DLD1 (cell line): ENCODE data around the gene STARD3.

Experiments used
- in situ Hi-C: cut with HindIII; loops from 2 replicates; pipeline ENCODE4 v1.10.0; 2017; ENCODE audit warnings: low sequenced_read_pairs

The STARD3 gene

DNA sequence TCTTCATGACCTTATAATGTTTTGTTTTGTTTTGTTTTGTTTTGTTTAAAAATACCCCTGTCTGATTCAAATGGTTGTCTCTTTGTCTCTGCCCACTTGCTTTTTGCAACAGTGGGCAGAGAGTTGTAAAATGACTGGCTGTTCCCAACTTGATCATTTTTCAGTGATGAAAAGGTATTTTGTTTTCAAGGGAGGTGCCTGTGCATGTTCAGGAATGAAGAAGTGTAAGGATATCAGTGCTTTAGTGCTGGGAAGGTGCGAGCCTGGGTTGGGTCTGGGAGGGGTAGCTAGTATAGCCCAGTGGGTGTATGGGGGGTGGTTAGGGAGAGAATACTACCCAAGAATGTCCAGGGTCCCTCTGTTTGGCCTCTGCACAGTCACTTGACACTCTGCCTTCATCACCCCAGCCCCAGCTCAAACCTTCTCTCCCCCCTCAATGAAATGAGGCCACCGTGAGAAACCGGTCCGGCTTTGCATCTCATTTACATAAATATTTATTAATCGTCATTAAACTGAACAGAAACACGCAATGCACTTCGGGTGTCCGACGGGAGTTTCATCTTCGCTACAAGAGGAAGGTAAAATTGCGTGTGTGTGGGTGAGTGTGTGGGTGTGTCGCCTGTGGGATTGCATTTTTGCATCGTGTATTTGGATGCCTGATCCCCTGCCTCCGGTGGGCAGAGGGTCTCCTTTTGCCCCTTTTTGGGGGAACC lies 33.5 kb upstream of the STARD3 start:
- in situ Hi-C loops = no loop called here

DNA sequence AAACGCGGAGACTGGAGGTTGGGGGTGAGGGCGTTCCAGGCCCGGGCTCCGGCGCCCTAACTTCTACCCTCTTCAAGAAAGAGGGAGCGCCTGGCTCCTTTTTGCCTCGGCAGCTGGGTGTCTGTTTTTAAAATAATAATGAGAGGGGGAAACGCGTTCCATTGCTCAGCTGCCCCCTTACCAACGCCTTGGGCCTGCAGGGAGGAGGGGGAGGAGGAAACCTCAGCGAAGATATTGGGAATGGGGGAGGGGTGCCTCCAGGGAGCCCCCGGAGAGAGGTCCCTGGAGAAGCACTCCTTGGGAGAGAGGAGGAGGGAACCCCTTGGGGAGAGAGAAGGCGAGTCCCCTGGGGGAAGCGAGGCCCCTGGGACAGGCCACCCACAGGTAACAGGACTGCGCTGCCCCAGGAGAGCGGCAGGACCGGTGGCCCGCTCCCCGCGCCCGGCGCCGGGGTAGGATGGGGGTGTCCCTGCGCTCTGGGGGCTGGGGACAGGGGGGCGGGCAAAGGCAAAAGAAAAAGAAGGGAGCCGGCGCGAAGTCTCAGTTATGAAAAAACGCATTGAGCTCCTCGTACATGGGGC lies 31.9 kb upstream of the STARD3 start:
- in situ Hi-C loops = no loop called here

DNA sequence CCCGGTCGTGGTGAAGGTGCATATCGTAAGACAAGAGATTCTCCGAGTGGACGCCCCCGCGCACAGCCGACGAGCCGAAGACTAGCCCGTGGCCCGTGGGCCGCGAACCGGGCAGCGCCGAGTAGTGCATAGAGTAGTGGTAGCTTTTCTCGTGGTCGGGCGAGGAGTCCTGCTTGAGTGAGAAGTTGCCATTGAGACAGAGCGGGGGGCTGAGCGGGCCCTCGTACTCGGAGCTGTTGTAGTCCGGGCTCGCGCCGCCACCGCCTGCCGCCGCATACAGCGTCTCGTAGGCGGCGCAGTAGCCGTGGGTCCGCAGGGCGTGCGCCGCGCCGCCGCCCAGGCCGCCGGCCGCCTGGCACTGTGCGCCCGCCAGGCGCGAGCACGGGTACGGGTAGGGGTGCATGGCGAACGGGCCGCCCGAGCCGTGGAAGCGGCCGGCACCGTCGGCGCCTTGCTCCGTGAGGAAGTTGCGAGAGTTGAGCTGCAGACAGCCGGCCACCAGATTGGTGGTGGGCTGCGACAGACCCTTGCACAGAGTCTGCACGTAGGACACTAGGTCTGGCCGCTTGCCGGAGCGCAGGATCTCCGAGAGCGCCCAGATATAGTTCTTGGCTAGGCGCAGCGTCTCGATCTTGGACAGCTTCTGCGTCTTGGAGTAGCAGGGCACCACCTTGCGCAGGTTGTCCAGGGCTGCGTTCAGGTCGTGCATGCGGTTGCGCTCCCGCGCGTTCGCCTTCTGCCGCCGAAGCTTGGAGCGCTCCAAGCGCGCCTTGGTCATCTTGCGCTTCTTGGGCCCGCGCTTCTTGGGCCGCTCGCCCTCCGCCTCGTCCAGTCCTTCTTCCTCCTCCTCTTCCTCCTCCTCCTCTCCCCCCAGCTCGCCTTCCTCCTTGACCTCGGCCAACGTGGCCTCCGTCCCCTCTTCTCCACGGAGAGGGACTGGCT lies 31.2 kb upstream of the STARD3 start:
- in situ Hi-C loops = no loop called here

DNA sequence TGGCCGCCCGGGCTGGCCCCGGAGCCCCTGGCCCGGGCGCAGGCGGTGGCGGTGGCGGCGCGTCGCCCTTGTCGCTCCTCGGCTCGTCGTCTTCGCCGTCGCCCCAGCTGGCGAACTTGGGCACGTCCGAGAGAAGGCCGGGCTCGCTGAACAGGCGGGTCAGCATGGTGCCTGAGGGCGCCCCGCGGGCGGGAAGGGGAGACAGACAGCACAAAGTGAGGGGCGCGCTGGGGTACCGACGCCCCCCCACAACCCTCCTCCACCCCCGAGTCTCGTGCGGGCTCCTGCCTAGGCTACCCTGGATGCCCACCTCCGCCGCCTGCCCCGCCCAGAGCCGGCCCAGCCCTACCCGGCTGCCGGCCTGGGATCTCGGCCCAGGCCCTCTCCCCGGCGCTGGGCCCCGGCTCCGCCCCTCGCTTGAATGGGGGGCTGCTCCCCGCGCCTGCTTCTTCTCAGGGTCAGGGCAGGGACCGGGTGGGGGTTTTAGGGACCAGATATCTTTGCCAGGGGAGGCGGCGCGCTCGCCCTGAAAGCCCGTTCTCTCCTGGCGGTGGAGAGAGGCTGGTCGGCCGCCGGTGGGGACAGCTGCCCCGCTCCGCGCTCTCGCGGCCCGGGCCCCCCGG lies 30.4 kb upstream of the STARD3 start:
- in situ Hi-C loops = no loop called here

DNA sequence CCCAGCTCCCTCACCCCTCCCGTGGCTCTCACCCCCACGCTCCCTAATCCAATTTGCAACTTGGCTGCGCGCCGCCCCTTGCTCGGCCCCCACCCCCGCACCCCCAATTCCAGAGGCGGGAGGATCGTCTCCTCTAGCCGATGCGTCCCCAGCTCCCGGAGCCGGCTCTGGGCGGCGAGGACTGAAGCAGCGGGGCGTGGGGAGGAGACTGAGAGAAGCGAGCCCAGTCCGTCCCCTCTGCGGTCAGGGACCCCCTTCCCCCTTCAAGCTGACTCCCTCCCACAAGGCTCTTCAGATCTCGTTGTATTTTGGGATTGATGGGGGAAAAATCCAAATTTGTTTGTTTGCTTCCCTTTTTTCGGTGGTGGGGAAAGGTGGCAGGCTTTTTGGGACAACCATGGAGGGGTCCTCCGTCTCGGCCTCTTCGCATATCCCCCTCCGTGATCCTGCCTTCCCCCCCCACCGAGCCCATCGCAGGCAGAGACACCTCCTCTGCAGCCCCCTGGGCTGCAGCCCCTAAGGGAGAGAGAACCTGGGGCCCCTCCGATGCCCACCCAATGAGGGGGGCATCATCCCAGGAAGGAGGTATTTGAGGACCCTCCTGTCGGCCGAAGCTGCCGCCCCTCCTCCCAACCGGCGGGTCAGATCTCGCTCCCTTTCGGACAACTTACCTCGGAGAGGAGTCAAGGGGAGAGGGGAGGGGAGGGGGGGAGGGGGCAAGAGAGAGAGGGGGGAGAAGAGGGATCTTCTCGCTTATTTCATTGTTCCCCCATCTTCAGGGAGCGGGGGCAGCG lies 29.7 kb upstream of the STARD3 start:
- in situ Hi-C loops = no loop called here

DNA sequence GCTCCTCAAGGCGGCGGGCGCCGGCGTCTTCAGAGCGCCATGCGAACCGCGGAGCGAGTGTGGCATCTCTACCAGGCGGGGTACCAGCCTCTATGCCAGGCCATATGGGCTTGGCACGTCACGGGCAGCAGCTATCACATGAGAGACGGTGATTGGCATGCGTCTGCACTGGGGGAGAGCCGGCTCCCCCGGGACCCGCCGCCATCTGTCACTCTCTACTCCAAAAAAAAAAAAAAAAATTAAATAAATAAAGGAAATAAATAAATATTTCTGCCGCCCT lies 29.2 kb upstream of the STARD3 start, which contains the start of gene NEUROD2:
Gene NEUROD2 (minus strand): TSS at position 70 of the 280 bp plus-strand sequence. CDS start 1,321 bp downstream, outside the sequence.
- in situ Hi-C loops = no loop called here

DNA sequence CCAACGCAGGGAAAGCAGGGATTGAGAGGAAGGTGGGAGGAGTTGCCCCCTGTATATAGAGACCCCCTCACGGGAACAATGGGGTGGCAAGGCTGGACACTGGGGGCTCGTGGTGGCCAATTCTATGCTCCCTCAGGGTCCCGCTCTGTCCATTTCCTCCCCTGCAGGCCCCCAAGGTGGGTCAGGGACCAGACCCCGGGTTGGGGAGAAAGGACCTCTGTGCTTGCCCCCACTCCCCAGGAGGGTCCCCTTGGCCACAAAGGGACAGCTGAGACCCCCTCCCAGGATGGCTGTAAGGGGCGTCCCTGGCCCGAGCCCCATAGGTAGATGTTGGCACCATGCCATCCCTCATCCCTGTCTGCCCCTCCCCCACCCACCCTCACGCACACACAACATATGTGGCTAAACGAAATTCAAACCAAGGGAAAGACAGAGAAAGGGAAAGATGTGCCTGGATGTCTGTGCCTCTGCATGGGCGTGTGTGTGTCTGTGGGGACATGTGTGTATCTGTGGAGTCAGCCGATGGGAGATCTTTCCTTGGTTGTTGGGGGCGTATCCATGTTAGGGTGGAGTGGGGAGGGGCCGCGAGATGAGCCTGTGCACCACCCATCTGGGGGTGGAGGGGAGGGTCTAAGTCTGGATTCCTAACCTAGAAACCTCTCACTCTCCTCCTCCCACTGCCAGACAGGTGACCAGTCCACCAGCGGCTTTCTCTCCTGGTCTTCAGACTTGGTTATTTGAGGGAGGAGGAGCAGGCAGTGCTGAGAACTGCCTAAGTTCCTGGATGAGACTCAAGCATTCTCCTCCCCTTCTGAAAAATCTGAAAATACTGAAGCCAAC lies 28.6 kb upstream of the STARD3 start:
- in situ Hi-C loops = no loop called here

DNA sequence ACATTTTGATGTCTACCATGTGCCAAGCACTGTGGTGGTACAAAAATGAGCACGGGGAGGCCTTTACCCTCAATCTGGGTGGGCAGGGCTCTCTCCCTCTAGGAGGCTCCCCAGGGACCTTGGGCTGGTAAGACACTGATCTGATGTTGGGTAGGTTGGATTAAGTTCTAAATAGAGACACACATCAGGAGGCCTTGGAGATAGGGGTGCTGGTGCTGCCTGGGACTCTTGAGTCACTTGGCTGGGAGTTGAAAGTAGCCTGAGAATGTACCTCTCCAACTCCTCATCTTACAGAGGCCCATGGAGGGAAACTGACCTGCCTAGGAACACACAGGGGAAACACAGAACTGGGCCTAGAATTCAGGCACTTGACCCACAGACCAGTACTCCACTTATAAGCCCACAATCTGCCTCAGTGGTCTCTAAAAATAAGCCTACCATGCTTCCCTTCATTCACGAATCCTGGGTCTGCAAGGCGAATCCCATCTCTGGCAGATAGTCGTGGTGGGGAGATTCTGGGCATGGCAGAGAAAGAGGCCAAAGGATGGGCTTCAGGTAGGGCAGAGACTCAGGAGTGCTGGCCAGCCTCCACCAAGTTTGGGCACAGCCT lies 27.4 kb upstream of the STARD3 start:
- in situ Hi-C loops = loop anchor here (10.0 kb wide), 1 partner anchor 65 kb away; no protein-coding TSS in a partner anchor

DNA sequence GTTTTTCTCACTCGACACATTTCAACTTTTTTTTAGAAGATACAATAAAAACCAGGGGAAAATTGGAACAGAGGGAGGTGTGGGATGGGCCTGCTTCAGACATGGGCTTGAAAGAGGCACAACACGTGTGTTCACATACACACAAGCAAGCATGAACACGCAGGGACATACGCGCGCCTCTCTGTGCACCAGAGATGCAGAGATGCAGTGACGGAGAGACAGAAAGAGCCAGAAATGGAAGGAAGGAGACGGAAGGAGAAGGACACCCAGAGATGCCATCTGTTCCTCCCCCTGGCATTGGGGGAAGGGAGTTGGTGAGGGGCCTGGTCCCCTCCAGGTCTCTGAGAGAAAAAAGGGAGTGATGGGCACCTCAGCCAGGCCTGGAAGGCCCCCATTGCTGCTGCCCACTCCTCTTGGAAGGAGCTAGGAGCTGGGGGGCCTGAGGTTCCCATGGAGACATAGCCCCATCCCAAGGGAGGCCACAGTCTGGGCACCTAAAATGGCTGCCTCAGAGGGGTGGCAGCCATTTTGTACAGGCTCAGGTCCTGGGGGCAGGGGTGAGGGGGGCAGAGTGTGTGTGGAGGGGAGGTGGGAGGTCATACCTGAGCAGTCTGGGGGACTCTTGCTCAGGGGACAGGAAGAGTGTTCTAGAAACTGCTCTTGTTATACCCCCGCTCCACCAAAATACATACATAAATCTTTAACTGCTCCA lies 25.4 kb upstream of the STARD3 start:
- in situ Hi-C loops = loop anchor here (10.0 kb wide), 1 partner anchor 63 kb away; no protein-coding TSS in a partner anchor

DNA sequence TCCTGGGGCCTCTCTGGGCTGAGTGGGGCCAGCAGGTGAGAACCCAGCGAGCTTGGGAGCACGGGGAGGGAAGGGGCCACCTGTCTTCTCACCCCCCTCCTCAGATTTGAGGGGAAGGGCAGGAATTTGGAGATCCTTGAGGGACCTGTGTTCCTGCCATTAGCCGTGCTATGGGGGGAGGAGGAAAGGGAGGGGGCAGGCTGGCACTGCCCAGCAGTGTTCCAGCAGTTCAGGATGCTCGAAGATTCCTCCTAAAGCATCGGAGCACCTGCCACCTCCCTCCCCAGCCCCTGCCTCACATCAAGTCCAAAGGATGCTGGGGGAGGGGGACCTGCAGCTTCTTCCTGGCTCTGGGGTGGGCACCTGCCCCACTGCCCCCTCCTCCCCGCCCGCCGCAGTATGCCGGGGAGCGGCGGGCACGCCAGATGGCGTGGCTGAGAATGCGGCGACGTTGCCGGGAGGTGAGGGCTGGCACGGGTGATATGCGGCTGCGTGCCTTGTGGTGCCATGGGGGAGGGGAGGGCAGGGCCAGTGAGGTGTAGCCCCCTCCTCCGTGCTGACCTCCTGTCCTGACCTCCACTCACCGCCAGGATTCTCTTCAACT lies 24.6 kb upstream of the STARD3 start:
- in situ Hi-C loops = loop anchor here (10.0 kb wide), 1 partner anchor 62 kb away; no protein-coding TSS in a partner anchor

DNA sequence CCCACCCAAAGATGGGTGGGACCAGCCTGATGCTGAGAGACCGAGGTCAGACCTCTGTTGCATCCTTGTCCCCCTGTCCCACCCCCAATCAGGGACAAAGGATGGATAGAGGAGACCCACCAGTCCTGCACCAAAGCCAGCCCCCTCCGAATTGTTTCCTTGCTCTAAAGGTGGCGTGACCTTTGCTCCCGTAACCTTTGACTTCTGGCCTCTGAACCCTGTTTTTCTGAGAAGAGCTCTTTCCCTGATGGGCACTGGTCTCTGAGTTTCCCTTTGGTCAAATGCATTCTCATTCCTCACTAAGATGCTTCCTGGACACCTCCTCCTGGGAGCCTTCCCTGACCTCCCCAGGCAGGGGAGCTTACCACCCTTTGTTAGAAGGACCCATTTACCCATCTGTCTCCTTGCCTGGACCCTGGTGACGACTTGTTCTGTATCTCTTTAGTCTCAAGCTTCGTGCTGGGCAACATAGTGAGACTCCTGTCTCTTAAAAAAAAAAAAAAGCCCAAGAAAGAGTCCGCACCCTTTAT lies 23.9 kb upstream of the STARD3 start:
- in situ Hi-C loops = loop anchor here (10.0 kb wide), 1 partner anchor 62 kb away; no protein-coding TSS in a partner anchor

DNA sequence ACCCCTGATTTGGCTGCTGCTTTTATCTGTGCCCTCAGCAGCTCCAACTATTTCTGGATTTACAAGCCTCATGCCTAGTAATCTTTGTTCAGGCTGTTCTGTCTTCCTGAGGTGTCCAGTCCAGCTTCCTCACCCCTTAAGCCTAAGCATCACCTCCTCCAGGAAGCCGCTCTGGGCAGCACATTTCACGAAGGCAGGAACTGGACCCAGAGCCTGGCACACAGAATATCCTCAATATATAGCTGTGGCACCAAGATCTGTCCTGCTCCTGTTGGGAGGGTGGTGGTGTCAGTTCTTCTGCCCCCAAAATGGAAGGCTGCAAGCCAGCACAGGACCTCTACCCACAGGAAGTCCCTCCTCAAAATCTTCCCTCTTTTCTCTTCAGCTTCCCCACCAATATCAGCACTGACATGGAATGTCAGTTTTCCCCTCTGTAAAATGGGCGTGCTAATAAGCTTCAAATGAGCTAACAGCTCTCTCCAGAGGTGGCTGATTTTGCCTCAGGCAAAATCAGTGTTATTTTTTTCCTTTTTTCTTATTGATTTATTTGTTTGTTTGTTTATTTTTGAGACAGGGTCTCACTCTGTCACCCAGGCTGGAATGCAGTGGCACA lies 22.3 kb upstream of the STARD3 start:
- in situ Hi-C loops = loop anchor here (10.0 kb wide), 1 partner anchor 60 kb away; no protein-coding TSS in a partner anchor

DNA sequence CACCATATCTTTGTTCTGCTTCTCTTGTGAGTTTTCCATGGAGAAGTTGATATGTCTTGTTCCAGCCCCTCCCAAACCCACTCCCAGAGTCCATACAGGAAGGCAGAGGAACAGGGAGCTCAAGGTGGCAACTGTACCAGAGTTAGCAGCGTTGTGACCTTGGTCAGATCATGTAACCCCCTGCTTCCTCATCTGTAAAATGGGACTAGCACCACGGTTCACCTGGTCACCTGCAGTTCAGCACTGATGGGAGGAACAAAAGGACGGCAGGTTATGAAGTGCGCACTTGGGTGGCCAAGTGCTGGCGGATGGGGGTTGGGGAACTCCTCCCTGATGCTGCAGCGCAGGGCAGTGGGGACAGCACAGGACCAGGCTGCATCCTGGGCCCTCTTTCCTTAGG lies 21.5 kb upstream of the STARD3 start:
- in situ Hi-C loops = loop anchor here (10.0 kb wide), 1 partner anchor 59 kb away; no protein-coding TSS in a partner anchor

DNA sequence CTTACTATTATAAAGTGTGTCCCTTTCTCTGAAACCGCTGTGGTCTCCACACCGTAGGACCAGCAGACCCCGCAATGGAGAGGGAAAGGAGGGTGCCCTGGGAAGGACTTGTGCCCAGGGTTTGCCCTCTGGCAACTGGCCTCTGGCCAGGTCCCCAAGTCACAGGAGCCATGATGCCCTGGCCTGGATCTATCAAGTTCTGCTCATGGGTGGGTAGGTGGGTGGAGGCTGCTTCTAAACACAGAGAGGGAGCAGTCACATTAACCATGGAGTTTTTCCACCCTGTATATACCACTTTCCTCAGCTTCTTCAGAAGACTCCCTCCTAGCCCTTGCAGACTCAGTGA lies 19.9 kb upstream of the STARD3 start:
- in situ Hi-C loops = loop anchor here (10.0 kb wide), 1 partner anchor 58 kb away; no protein-coding TSS in a partner anchor

DNA sequence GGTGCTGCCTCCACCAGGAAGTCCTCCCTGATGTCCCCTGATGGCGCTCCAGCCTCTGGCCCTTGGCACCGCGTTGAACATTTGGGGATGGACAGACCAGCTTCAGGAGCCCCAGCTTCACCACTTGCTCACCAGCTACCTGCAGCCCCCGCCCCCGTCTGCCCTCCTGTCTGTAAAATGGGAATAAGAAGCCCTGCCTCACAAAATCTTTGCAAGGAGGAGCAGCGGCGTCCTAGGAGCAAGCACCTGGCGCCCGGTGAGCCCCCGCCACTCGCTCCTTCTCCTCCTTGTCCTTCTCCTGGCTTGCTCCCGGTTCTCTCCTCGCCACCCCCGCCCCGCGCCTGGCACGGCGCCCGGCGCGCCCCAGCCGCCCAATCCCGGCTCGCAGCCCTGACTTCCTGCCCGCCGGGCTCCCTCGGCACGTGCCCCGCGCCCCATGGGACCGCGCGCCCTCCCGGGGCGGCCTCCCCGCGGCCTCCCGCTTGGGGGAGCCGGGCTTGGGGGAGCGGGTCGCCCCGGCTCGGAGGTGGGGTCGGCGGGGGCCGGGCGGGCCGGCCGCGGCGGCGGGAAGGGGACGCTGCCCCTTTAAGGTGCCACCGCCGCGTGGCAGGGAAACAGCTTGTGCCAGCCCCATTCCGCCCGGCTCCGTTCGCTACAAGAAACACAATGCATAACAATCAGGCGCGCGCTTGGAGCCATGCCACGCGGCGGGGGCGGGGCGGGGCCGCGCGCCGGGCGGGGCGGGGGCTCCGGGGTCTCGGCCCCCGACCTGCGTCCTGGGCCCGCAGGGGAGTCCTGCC lies 19.3 kb upstream of the STARD3 start:
- in situ Hi-C loops = loop anchor here (10.0 kb wide), 1 partner anchor 57 kb away; no protein-coding TSS in a partner anchor

DNA sequence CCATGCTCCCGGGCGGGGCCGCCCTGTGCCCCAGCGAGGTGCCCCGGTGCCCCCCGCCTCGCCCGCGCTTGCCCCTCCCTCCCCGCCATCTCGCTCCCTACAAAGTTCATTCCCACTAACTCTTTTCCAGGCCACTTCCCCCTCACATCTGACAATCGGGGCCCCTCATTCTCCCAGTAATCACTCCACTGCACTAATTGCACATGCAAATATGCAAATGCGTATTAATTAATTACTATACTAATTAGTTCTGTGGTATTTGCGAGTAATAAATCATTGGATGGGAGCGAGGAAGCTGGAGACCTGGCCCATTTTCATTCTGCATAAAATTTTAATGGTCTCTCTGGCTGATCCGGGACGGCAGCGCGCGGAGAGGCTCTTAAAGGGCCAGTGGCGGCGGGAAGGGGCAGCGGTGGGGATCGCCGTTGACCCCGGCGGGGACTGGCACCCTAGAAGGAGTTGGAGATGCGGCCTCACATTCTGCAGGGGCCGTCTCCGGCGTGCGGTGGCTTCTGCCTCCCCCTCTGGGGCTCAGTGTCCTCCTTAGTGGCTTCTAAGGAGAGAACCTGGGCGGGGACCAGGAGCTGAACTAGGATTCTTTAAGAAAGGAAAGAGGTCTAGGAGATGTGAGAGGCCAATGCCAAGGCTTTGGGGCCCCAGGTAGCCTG lies 18.6 kb upstream of the STARD3 start:
- in situ Hi-C loops = loop anchor here (10.0 kb wide), 1 partner anchor 56 kb away; no protein-coding TSS in a partner anchor
